Pancreas (tissue), 10 donors: ENCODE data around the gene SCN3A. TPM values are rescaled to one million over a fixed set of nuclear protein-coding genes. Genes with fewer than 3 reads are reported as not detected.

ENCODE experiments used
- ATAC-seq, 4 donors: fragments of 200-7000 bp; cut with Tn5 transposase; one replicate each; pipeline versions ENCODE4 v1.8.0 to v1.9.1; 2020; ENCODE audit warnings: mild to moderate bottlenecking in 4 of 4, moderate library complexity in 4 of 4
- DNase-seq, 6 donors: peaks; one replicate each; pipeline ENCODE4 v3.0.0-alpha.2; 2020
- FAIRE-seq: peaks from 2 replicates; lab custom pipeline; 2012; peaks lifted over from hg19 to GRCh38; lab: Jason Lieb, UNC
- H3K27ac ChIP-seq, 4 donors: fragments of 200-600 bp; sonication (generic); 1 replicate in 3 of 4; 2 replicates in 1 of 4; pipeline versions ENCODE4 v1.5.0 to v1.8.0; 2020
- H3K27me3 ChIP-seq, 4 donors: fragments of 200-600 bp; one replicate each; pipeline ENCODE4 v1.8.0; 2021
- H3K36me3 ChIP-seq, 3 donors: fragments of 200-600 bp; sonication (generic) in 1 of 3; one replicate each; pipeline versions ENCODE4 v1.5.0 to v1.8.0; 2020 to 2021
- H3K4me1 ChIP-seq, 3 donors: fragments of 200-600 bp; one replicate each; pipeline ENCODE4 v1.8.0; 2021
- H3K4me3 ChIP-seq, 4 donors: fragments of 200-600 bp; sonication (generic) in 2 of 4; one replicate each; pipeline versions ENCODE4 v1.5.0 to v1.8.0; 2020 to 2021
- H3K9me3 ChIP-seq, 4 donors: fragments of 200-600 bp; one replicate each; pipeline ENCODE4 v1.8.0; 2021
- WGBS, 2 donors: extraction: QIAGEN DNeasy Blood & Tissue Kit; methylation state at CpG; one replicate each; pipeline ENCODE4 v1.1.7; 2013; 5-methylcytosine and 5-hydroxymethylcytosine counted together
- intact Hi-C, 3 donors: fragments of 100-400 bp; cut with DNase I; formaldehyde crosslinking; loops; one replicate each; pipeline versions ENCODE4 v1.11.1 to v1.14.2; 2022
- polyA plus RNA-seq, 2 donors: library from polyadenylated mRNA; stranded (reverse); fragments of 200-250 nt; gene quantifications; one replicate each; pipeline ENCODE4 v1.2.3, GENCODE V29; 2013
- total RNA-seq, 6 donors: library from RNA; stranded (reverse); fragmentation: NEBNext Ultra II Directional in 4 of 6; extraction: Animal tissue kit (Norgen Biotek cat#: 25700) in 4 of 6; gene quantifications; one replicate each; pipeline versions ENCODE4 v1.2.1 to v1.2.4, GENCODE V29; 2021 to 2023
- TF ChIP-seq, protein P1 (sequence below), 4 donors: fragments of 200-600 bp; sonication (generic) in 3 of 4; IDR thresholded peaks; one replicate each; pipeline versions ENCODE4 v1.5.0 to v1.8.0; 2021; ENCODE audit warnings: antibody characterized with exemption in 4 of 4
- donor health status: healthy with polysubstance abuse.
- donor health status: DM: no; HTN: no; CAD: no; lungs with moderate emphysema.
- donor health status: DM: no; HTN: no; CAD: no.
- donor health status: control.
- donor health status: control.
- donor health status: Bipolar disorder and iron deficiency.
- donor health status: DM: yes; HTN: yes; CAD: no.
- donor health status: DM: no; HTN: no; CAD: no.
- donor health status: DM: no; HTN: no; CAD: no.
- donor health status: DM: yes; HTN: yes; CAD: no.

Gene SCN3A
- total and polyA plus RNA-seq, 8 donors: 0.08 to 1.2 (median 0.38) TPM

DNA sequence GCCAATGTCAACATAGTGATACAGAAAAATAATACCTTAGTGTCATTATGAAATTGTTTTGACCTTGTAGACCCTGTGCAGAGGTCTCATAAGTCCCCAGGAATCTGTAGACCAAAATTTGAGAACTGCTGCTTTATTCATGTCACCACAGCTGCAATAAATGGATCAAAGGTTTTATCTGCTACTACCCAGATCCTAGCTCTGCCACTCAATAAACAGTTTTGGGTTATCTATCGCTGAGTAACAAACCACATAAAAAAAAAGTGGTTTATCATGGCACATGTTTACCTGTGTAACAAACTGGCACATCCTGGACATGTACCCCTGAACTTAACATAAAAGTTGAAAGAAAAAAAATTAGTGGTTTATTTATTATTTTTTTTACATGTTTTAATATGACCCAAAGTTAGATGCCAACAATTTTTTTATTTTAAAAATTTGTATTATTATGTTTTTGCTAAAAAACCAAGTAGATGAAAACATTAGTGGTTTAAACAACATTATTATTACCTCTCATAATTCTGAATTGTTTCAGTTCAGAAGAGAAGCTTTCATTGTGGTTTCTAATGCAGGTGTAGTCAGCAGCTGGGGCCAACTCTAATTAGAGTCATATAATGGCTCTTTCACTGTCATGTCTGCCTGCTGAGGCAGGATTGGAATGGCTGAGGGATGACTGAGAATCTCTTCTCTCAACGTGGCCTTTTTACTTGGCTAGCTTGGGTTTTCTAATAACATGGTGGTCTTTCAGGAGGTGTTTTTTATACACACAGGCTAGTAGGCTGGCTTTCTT lies 145.2 kb downstream of the SCN3A start:
- H3K27me3 ChIP-seq: no peaks in the 10 kb centered on the region
- DNase-seq (no peak), ATAC-seq (no peak), FAIRE-seq (no peak)
- no peak overlapping the region for H3K27ac ChIP-seq
- H3K36me3 ChIP-seq: no peaks in the 10 kb centered on the region
- TF ChIP-seq, protein P1, sequence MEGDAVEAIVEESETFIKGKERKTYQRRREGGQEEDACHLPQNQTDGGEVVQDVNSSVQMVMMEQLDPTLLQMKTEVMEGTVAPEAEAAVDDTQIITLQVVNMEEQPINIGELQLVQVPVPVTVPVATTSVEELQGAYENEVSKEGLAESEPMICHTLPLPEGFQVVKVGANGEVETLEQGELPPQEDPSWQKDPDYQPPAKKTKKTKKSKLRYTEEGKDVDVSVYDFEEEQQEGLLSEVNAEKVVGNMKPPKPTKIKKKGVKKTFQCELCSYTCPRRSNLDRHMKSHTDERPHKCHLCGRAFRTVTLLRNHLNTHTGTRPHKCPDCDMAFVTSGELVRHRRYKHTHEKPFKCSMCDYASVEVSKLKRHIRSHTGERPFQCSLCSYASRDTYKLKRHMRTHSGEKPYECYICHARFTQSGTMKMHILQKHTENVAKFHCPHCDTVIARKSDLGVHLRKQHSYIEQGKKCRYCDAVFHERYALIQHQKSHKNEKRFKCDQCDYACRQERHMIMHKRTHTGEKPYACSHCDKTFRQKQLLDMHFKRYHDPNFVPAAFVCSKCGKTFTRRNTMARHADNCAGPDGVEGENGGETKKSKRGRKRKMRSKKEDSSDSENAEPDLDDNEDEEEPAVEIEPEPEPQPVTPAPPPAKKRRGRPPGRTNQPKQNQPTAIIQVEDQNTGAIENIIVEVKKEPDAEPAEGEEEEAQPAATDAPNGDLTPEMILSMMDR (IDR thresholded peaks at IDR 0.05): no peak
- no peaks in the 10 kb centered on the region for H3K9me3 ChIP-seq
- intact Hi-C loops: no loop called here
- 45 to 72% methylated on average over 2 of the region's 2 CpGs for WGBS, 2 donors
- H3K4me3 ChIP-seq: no peak overlapping the region
- H3K4me1 ChIP-seq: peaks cover 4 to 11% (median 5%) of the 10 kb centered on the region in 3 donors

DNA sequence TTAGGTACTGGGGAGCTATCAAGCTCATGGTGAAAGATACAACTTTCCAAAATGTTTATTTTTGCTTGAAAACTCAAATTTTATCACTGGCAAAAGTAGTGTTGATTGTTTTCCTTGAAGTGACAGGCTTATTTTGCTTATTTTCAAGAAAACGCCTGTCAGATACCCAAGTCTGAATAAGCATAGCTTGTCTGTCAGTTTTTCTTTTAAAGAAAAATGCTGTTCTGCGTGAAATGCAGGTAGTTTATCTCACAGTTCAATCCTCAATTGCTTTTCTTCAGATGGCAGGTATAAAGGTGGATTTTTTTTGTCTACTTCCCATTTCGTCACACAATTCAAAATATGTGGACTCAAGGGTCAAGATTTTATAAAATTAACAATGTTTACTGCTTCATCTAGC lies 145.9 kb downstream of the SCN3A start:
- TF ChIP-seq, protein P1 (IDR thresholded peaks at IDR 0.05): no peak
- DNase-seq (no peak), ATAC-seq (no peak), FAIRE-seq (no peak)
- Histone ChIP-seq H3K36me3 (no peaks in the 10 kb centered on the region), H3K27ac (no peak overlapping the region), H3K4me3 (no peak overlapping the region), H3K9me3 (no peaks in the 10 kb centered on the region), H3K27me3 (no peaks in the 10 kb centered on the region), H3K4me1 (peaks cover 4 to 11% (median 5%) of the 10 kb centered on the region in 3 donors)
- intact Hi-C loops: no loop called here
- 74 to 78% methylated on average over 3 of the region's 3 CpGs for WGBS, 2 donors

DNA sequence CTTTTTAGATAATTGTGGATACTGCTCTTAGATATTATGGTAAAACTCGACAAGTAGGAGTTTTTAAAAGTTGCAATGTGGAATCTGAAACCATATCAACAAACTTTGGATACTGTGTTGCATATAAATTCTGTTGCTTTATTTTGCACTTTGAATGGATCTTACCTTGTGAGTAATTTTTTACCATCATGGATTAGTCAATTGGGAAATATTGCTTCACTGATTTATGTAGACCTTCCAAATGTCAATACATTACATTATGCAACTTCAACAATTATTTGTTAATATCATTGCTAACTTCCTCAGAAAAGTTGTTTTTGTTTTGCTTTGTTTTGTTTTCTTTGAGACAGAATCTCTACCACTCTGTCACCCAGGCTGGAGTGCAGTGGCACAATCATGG lies 146.5 kb downstream of the SCN3A start:
- FAIRE-seq: no peak
- no peak overlapping the region for H3K27ac ChIP-seq

DNA sequence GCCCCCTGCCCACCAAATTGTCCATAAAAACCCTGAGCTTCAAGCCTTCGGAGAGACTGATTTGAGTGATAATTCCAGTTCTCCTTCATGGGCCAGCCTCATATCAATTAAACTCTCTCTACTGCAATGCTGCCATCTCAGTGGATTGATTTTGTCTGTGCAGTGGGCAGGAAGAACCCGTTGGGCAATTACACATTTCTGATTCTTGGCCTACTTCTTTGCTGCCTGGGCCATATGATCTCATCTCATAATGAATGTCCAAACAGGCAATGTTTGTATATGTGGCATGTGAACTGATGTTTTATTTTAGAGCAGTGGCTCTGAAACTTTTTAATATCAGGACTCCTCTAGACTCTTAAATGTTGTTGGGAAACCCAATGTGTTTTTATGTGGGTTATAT lies 147.3 kb downstream of the SCN3A start:
- Histone ChIP-seq H3K9me3 (no peaks in the 10 kb centered on the region), H3K4me1 (peaks cover 4 to 11% (median 5%) of the 10 kb centered on the region in 3 donors), H3K36me3 (no peaks in the 10 kb centered on the region), H3K27me3 (no peaks in the 10 kb centered on the region), H3K4me3 (no peak overlapping the region), H3K27ac (no peak overlapping the region)
- intact Hi-C loops: no loop called here
- ATAC-seq (peak in 2 of 4 donors; percentile 17 to 39), FAIRE-seq (no peak), DNase-seq (no peak)
- 73 to 77% methylated on average over 2 of the region's 2 CpGs for WGBS, 2 donors
- TF ChIP-seq, protein P1 (IDR thresholded peaks at IDR 0.05): no peak

More for the DNA sequence above, 146.5 kb downstream of the SCN3A start:
- Histone ChIP-seq H3K36me3 (no peaks in the 10 kb centered on the region), H3K9me3 (no peaks in the 10 kb centered on the region), H3K27me3 (no peaks in the 10 kb centered on the region), H3K4me1 (peaks cover 4 to 11% (median 5%) of the 10 kb centered on the region in 3 donors), H3K4me3 (no peak overlapping the region)
- intact Hi-C loops: no loop called here
- no peak for ATAC-seq
- TF ChIP-seq, protein P1 (IDR thresholded peaks at IDR 0.05): no peak
- no peak for DNase-seq
- WGBS, 2 donors: 67 to 79% methylated on average over 1 of the region's 1 CpG
